HL-60/S4 treated with retinoic acid at 250 ng/mL for 4 days and 3 days (cell line): ENCODE results near the gene NCR2.

ENCODE experiments used
- in situ Hi-C: fragments of 300-500 bp; cut with MboI; formaldehyde crosslinking; loops from 2 replicates; pipeline ENCODE4 v1.7.0; 2022; ENCODE audit warnings: low sequenced_read_pairs

Gene NCR2

DNA sequence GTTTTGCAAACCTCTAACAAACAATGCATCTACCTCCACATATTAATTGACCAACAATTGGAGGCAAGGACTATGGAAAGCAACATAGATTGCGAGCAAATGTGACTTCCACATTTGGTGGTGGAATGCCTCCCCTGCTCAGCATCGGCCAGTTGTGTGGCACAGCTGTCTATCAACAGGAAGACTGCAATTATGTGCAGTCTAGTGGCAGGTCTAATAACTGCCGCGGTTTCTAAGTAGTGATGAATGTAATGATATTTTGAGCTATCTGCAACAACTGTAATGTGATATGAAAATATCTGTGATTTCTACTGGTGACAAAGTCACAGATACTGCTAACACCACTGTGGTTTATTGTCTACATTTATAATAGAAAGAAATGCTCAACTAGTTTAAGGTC lies 56.8 kb downstream of the NCR2 start:
- in situ Hi-C loops = no loop called here

- in situ Hi-C loops = no loop called here
Measured at GRCh38 chr6:41396335-41396734, 60.9 kb downstream of the NCR2 start.

- in situ Hi-C loops = no loop called here
Measured at GRCh38 chr6:41399424-41399823, 64.0 kb downstream of the NCR2 start.
